Measurements from ENCODE around the gene DIAPH3. TPM values are rescaled to one million over a fixed set of nuclear protein-coding genes. Genes with fewer than 3 reads are reported as not detected.

Gene DIAPH3
- total RNA-seq, 2 experiments from 2014 or later = 0.08 to 0.11 TPM

DNA sequence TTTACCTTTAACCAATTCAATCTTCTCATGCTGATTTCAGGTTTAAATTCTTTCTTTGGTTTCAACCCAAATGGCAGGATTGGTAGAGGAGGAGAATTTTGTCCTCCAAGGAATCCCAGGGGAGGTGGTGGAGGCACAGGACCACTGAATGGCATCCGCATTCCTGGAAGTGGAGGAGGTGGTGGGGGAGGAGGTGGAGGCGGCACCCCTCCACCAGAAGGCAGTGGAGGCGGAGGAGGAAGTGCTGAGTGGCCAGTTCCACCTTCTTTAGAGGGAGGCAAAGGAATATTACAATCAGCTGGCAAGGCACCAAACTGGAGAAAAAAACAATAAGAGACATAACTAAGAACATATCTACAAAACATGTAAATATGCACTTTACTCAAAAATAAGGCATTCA, 192.9 kb downstream of the DIAPH3 start:
- Mint-ChIP-seq H3K4me3 (no peak overlapping the region), H3K27ac (no peak overlapping the region), H3K4me1 (ENCODE audit: low read depth) (no peaks in the 10 kb centered on the region), H3K36me3 (ENCODE audit: low read depth) (no peaks in the 10 kb centered on the region), H3K27me3 (no peaks in the 10 kb centered on the region), H3K9me3 (no peaks in the 10 kb centered on the region)
- no peaks in the 10 kb centered on the region for H3K27me3 ChIP-seq (ENCODE audit: control insufficient read depth in 1 of 2, insufficient read depth in 2 of 2, low read length in 2 of 2)
- ChIA-PET CTCF (interaction anchor here (1.9 kb wide), 1 partner anchor 10 kb away, joined by 5 read pairs; no protein-coding TSS in a partner anchor), POLR2A (no interaction called here)
- no peaks in the 10 kb centered on the region for H3K9me3 ChIP-seq (ENCODE audit: control insufficient read depth in 1 of 2, insufficient read depth in 1 of 2, low read length in 2 of 2)
- TF ChIP-seq, protein P1, sequence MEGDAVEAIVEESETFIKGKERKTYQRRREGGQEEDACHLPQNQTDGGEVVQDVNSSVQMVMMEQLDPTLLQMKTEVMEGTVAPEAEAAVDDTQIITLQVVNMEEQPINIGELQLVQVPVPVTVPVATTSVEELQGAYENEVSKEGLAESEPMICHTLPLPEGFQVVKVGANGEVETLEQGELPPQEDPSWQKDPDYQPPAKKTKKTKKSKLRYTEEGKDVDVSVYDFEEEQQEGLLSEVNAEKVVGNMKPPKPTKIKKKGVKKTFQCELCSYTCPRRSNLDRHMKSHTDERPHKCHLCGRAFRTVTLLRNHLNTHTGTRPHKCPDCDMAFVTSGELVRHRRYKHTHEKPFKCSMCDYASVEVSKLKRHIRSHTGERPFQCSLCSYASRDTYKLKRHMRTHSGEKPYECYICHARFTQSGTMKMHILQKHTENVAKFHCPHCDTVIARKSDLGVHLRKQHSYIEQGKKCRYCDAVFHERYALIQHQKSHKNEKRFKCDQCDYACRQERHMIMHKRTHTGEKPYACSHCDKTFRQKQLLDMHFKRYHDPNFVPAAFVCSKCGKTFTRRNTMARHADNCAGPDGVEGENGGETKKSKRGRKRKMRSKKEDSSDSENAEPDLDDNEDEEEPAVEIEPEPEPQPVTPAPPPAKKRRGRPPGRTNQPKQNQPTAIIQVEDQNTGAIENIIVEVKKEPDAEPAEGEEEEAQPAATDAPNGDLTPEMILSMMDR (IDR thresholded peaks at IDR 0.05) = no peak
- no peak for DNase-seq
- no peaks in the 10 kb centered on the region for H3K36me3 ChIP-seq (ENCODE audit: insufficient read depth, low read length)
- no peaks in the 10 kb centered on the region for H3K4me1 ChIP-seq (ENCODE audit: insufficient read depth, low read length)
- no peak for ATAC-seq (ENCODE audit: poor library complexity)
- no peak overlapping the region for H3K27ac ChIP-seq (ENCODE audit: low read depth in 1 of 2, low read length in 2 of 2)
- intact Hi-C loops (cut with DNase I, micrococcal nuclease) = no loop called here
- H3K4me3 ChIP-seq (ENCODE audit: low read length) = no peak overlapping the region

DNA sequence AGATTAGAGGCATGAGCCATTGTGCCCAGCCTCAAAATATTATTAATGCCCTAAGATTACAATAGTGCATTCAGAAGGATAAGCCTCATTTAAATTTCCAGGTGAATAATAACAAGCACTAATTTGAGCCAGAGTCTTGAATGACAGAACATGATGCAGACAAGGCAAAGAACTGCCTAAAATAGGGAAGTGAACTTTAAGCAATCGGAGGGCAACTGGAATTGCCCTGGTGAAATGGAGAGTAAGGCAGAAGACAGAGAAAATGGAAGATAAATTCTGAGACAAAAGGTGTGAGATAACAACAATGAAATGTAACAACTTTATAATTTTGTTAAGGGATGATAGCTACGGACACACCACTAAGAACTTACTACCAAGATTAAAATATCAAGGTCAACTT, 199.9 kb downstream of the DIAPH3 start:
- no peak overlapping the region for H3K4me3 Mint-ChIP-seq
- Histone ChIP-seq H3K4me3 (ENCODE audit: low read length) (no peak overlapping the region), H3K9me3 (ENCODE audit: control insufficient read depth in 1 of 2, insufficient read depth in 1 of 2, low read length in 2 of 2) (no peaks in the 10 kb centered on the region), H3K27ac (ENCODE audit: low read depth in 1 of 2, low read length in 2 of 2) (no peak overlapping the region), H3K27me3 (ENCODE audit: control insufficient read depth in 1 of 2, insufficient read depth in 2 of 2, low read length in 2 of 2) (no peaks in the 10 kb centered on the region), H3K36me3 (ENCODE audit: insufficient read depth, low read length) (no peaks in the 10 kb centered on the region), H3K4me1 (ENCODE audit: insufficient read depth, low read length) (no peaks in the 10 kb centered on the region)
- no peaks in the 10 kb centered on the region for H3K27me3 Mint-ChIP-seq
- H3K27ac Mint-ChIP-seq = no peak overlapping the region
- no peaks in the 10 kb centered on the region for H3K4me1 Mint-ChIP-seq (ENCODE audit: low read depth)
- intact Hi-C loops (cut with DNase I, micrococcal nuclease) = no loop called here
- no peaks in the 10 kb centered on the region for H3K36me3 Mint-ChIP-seq (ENCODE audit: low read depth)
- POLR2A ChIA-PET = no interaction called here
- CTCF ChIA-PET = no interaction called here
- ATAC-seq (ENCODE audit: poor library complexity) = no peak
- TF ChIP-seq, protein P1 (IDR thresholded peaks at IDR 0.05) = no peak
- H3K9me3 Mint-ChIP-seq = no peaks in the 10 kb centered on the region
- DNase-seq = no peak

DNA sequence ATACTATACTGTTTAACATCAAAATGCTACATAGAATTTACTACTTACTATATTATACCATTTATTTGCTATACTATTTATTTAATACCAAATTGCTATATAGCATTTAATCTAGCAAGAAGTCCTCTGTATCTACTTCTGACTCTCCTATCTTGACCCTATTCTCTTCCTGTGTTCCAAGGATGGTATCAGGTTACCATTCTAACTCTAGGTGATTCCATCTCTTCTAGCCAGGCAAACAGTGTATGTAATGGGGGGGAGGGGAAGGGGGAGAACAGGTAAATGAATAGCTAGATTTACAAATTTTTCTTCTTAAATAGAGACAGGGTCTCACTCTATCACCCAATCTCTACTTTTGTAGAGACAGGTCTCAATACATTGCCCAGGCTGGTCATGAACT, 200.3 kb downstream of the DIAPH3 start:
- TF ChIP-seq, protein P1 (IDR thresholded peaks at IDR 0.05) = no peak
- Mint-ChIP-seq H3K4me3 (no peak overlapping the region), H3K9me3 (no peaks in the 10 kb centered on the region), H3K4me1 (ENCODE audit: low read depth) (no peaks in the 10 kb centered on the region), H3K27me3 (no peaks in the 10 kb centered on the region), H3K36me3 (ENCODE audit: low read depth) (no peaks in the 10 kb centered on the region), H3K27ac (no peak overlapping the region)
- no peaks in the 10 kb centered on the region for H3K4me1 ChIP-seq (ENCODE audit: insufficient read depth, low read length)
- intact Hi-C loops (cut with DNase I, micrococcal nuclease) = no loop called here
- no peak overlapping the region for H3K27ac ChIP-seq (ENCODE audit: low read depth in 1 of 2, low read length in 2 of 2)
- POLR2A ChIA-PET = no interaction called here
- ATAC-seq (ENCODE audit: poor library complexity) = no peak
- H3K4me3 ChIP-seq (ENCODE audit: low read length) = no peak overlapping the region
- H3K9me3 ChIP-seq (ENCODE audit: control insufficient read depth in 1 of 2, insufficient read depth in 1 of 2, low read length in 2 of 2) = no peaks in the 10 kb centered on the region
- H3K36me3 ChIP-seq (ENCODE audit: insufficient read depth, low read length) = no peaks in the 10 kb centered on the region
- CTCF ChIA-PET = no interaction called here
- H3K27me3 ChIP-seq (ENCODE audit: control insufficient read depth in 1 of 2, insufficient read depth in 2 of 2, low read length in 2 of 2) = no peaks in the 10 kb centered on the region
- DNase-seq = no peak

Data from CD4-positive, alpha-beta T cell (primary cell).